HepG2 (cell line): ENCODE data around the gene DCDC2. TPM values are rescaled to one million over a fixed set of nuclear protein-coding genes. Genes with fewer than 3 reads are reported as not detected.

ENCODE experiments used
- ATAC-seq: fragments of 200-7000 bp; cut with Tn5 transposase; 3 replicates; pipeline ENCODE4 v1.9.1; 2020; ENCODE audit warnings: mild to moderate bottlenecking, moderate library complexity
- BruUV-seq: library from RNA; stranded (reverse); fragments of 400-500 nt; replicated peaks from 2 replicates; lab custom pipeline; 2021; lab: Mats Ljungman, UMichigan
- CTCF ChIA-PET: fragments of 300-600 bp; formaldehyde crosslinking; extraction: SDS; loops from one replicate; lab custom pipeline; 2021; ENCODE audit warnings: low total read pairs, inconsistent platforms, low intra/inter-chr PET ratio; lab: Yijun Ruan, JAX
- POLR2A ChIA-PET: fragments of 350-600 bp; sonication (Branson Sonifier 250); formaldehyde crosslinking; loops from one replicate; lab custom pipeline; 2020; ENCODE audit warnings: antibody characterized with exemption, inconsistent platforms; lab: Yijun Ruan, JAX
- DNase-seq: peaks from one replicate; pipeline ENCODE4 v3.0.0-alpha.2; 2015; ENCODE audit warnings: low spot score
- FAIRE-seq: peaks from 3 replicates; lab custom pipeline; 2011; peaks lifted over from hg19 to GRCh38; lab: Jason Lieb, UNC
- H2AFZ ChIP-seq: one replicate; pipeline ENCODE4 v1.6.1; 2011; ENCODE audit warnings: low read length, inconsistent platforms
- H3K27ac ChIP-seq: fragments of 300-600 bp; 3 replicates; pipeline ENCODE4 v1.8.0; 2011; ENCODE audit warnings: mixed run types, mild to moderate bottlenecking, mixed read lengths, low read length, inconsistent platforms; ENCODE audit not compliant: insufficient read depth; ENCODE audit errors: extremely low read length
- H3K27me3 ChIP-seq, 2 experiments: fragments of 200-600 bp in 1 of 2; 2 replicates in 1 of 2; 3 replicates in 1 of 2; pipeline versions ENCODE4 v1.6.0 to v1.8.0; 2011; ENCODE audit warnings: low read length in 2 of 2, mild to moderate bottlenecking in 2 of 2, moderate library complexity in 2 of 2, inconsistent platforms in 1 of 2; ENCODE audit not compliant: insufficient read depth in 2 of 2, control insufficient read depth in 1 of 2
- H3K36me3 ChIP-seq, 2 experiments: fragments of 200-600 bp in 1 of 2; replicated peaks in 1 of 2; 2 replicates in 1 of 2; 3 replicates in 1 of 2; pipeline versions ENCODE4 v1.5.1 to v1.8.0; 2011; ENCODE audit warnings: low read length in 2 of 2, inconsistent platforms in 1 of 2; ENCODE audit not compliant: insufficient read depth in 2 of 2, control insufficient read depth in 1 of 2
- H3K4me1 ChIP-seq: 2 replicates; pipeline ENCODE4 v1.5.1; 2012; ENCODE audit warnings: low read length, inconsistent platforms; ENCODE audit not compliant: insufficient read depth
- H3K4me2 ChIP-seq: 2 replicates; pipeline ENCODE4 v1.6.0; 2011; ENCODE audit warnings: low read depth, low read length, inconsistent platforms
- H3K4me3 ChIP-seq, 3 experiments: fragments of 200-600 bp in 1 of 3; sonication (generic), shearing (Covaris generic) in 1 of 3; replicated peaks in 1 of 3; 2 replicates each; pipeline ENCODE4 v1.5.1; 2011 to 2016; ENCODE audit warnings: low read length in 3 of 3, inconsistent platforms in 2 of 3, low read depth in 2 of 3, mild to moderate bottlenecking in 2 of 3, control low read depth in 1 of 3, mixed read lengths in 1 of 3; ENCODE audit not compliant: insufficient read depth in 1 of 3
- H3K79me2 ChIP-seq: one replicate; pipeline ENCODE4 v1.6.1; 2011; ENCODE audit warnings: low read length, inconsistent platforms; ENCODE audit not compliant: insufficient read depth
- H3K9ac ChIP-seq: 2 replicates; pipeline ENCODE4 v1.6.0; 2011; ENCODE audit warnings: mild to moderate bottlenecking, low read depth, low read length, inconsistent platforms; ENCODE audit not compliant: insufficient read depth
- H3K9me3 ChIP-seq: 2 replicates; pipeline ENCODE4 v1.5.1; 2012; ENCODE audit warnings: mild to moderate bottlenecking, low read length
- H4K20me1 ChIP-seq: 2 replicates; pipeline ENCODE4 v1.6.0; 2011; ENCODE audit warnings: inconsistent platforms, mild to moderate bottlenecking, low read length, moderate library complexity; ENCODE audit not compliant: insufficient read depth
- ATF4 ChIP-seq, 2 experiments: fragments of 450-650 bp in 1 of 2; sonication (generic) in 1 of 2; formaldehyde crosslinking; IDR thresholded peaks; 2 replicates each; pipeline versions ENCODE4 v1.5.0 to v1.8.0; 2020 to 2022; ENCODE audit warnings: mild to moderate bottlenecking in 1 of 2, missing genetic modification reagents in 1 of 2
- BCL3 ChIP-seq: sonication (generic); formaldehyde crosslinking; IDR thresholded peaks from 2 replicates; pipeline ENCODE4 v1.5.1; 2020; ENCODE audit warnings: mild to moderate bottlenecking, missing genetic modification reagents, moderate library complexity
- CEBPB ChIP-seq: IDR thresholded peaks from 2 replicates; pipeline ENCODE4 v1.6.1; 2011; ENCODE audit warnings: low read depth, low read length, improper control_type of control experiment, borderline replicate concordance
- CEBPG ChIP-seq: IDR thresholded peaks from 2 replicates; pipeline ENCODE4 v1.6.1; 2016
- HOXA9 ChIP-seq: sonication (generic); formaldehyde crosslinking; IDR thresholded peaks from 2 replicates; pipeline ENCODE4 v1.8.1; 2022; ENCODE audit warnings: missing genetic modification reagents, mild to moderate bottlenecking, moderate library complexity, borderline replicate concordance
- PAF1 ChIP-seq: IDR thresholded peaks from 2 replicates; pipeline ENCODE4 v1.6.1; 2016; ENCODE audit warnings: missing genetic modification reagents, missing compliant biosample characterization
- SMARCC2 ChIP-seq: fragments of 450-650 bp; IDR thresholded peaks from 2 replicates; pipeline ENCODE4 v1.6.1; 2017; ENCODE audit warnings: antibody characterized with exemption, mild to moderate bottlenecking
- ZBTB33 ChIP-seq: sonication (generic); formaldehyde crosslinking; IDR thresholded peaks from 2 replicates; pipeline ENCODE4 v1.4.0; 2020; ENCODE audit warnings: missing genetic modification reagents
- ZFP36 ChIP-seq: fragments of 150-350 bp; IDR thresholded peaks from 2 replicates; pipeline ENCODE4 v1.6.1; 2018; ENCODE audit warnings: borderline replicate concordance, low read length, low read depth; ENCODE audit not compliant: partially characterized antibody
- ZNF552 ChIP-seq: sonication (generic); formaldehyde crosslinking; IDR thresholded peaks from 2 replicates; pipeline ENCODE4 v1.9.0; 2022; ENCODE audit warnings: missing genetic modification reagents, mild to moderate bottlenecking, borderline replicate concordance
- ZNF646 ChIP-seq: sonication (generic); formaldehyde crosslinking; IDR thresholded peaks from 2 replicates; pipeline ENCODE4 v1.9.0; 2021; ENCODE audit warnings: mild to moderate bottlenecking, missing genetic modification reagents
- ZSCAN21 ChIP-seq: sonication (generic); formaldehyde crosslinking; IDR thresholded peaks from 2 replicates; pipeline ENCODE4 v1.8.0; 2022; ENCODE audit warnings: mild to moderate bottlenecking, missing genetic modification reagents, moderate library complexity, borderline replicate concordance
- WGBS: methylation state at CpG from one replicate; pipeline ENCODE4 v1.1.6; 2017; ENCODE audit warnings: low lambda C conversion rate; 5-methylcytosine and 5-hydroxymethylcytosine counted together
- in situ Hi-C: cut with HindIII; loops from 2 replicates; pipeline ENCODE4 v1.10.0; 2017; ENCODE audit warnings: low pct_unique_long_range_greater_than_20kb; ENCODE audit not compliant: extremely low pct_ligation_motif_present
- intact Hi-C: fragments of 100-400 bp; cut with micrococcal nuclease; formaldehyde crosslinking; loops from one replicate; pipeline ENCODE4 v1.10.0; 2022; ENCODE audit not compliant: unreplicated experiment
- polyA plus RNA-seq, 8 experiments: library from polyadenylated mRNA; depleted of rRNA in 3 of 8; stranded (reverse) in 7 of 8; unstranded in 1 of 8; fragments of >200 nt; fragmentation: Illumina TruSeq in 4 of 8; extraction: Trizol in 4 of 8; gene quantifications; 2 replicates each; pipeline versions ENCODE4 v1.2.1 to v1.2.3, GENCODE V29; 2011 to 2016; ENCODE audit warnings: low read depth in 4 of 8, missing spikeins in 1 of 8, mixed read lengths in 1 of 8; ENCODE audit not compliant: insufficient read depth in 1 of 8
- total RNA-seq, 5 experiments: library from RNA; depleted of rRNA; stranded (reverse); fragments of >200 nt; fragmentation: Illumina TruSeq; extraction: Trizol; gene quantifications; 2 replicates each; pipeline ENCODE4 v1.2.3, GENCODE V29; 2016; ENCODE audit warnings: low read depth in 1 of 5

DCDC2 gene
- total and polyA plus RNA-seq, 2 of the 13 experiments (the other 11 are each of a cell fraction or from before 2014, with no cell fraction given) = 9.0 to 36.2 TPM

GRCh38 chr6:24223115-24223919 lies 134.5 kb downstream of the DCDC2 start:
- DNase-seq (peak; percentile 42), ATAC-seq (no peak)
- no peak for TF ChIP-seq BCL3 (CRISPR knock-in tag)
- peak in 1 of 2 experiments; percentile 93; a peak in 2 of 4 replicates for TF ChIP-seq ATF4 (CRISPR knock-in tag; IDR thresholded peaks at IDR 0.05)
- 0 out of 2 replicates have a peak, but pooled peaks have one; percentile 21 for TF ChIP-seq CEBPG (CRISPR knock-in tag)
- no peak for TF ChIP-seq SMARCC2
- no peak for TF ChIP-seq HOXA9 (CRISPR knock-in tag)
- no peak for TF ChIP-seq ZNF646
- peak; percentile 52; the same call in 1 of the 2 replicates for TF ChIP-seq CEBPB
- TF ChIP-seq ZNF552 (CRISPR knock-in tag) = no peak
- TF ChIP-seq ZSCAN21 (CRISPR knock-in tag) = no peak
- no peak for TF ChIP-seq PAF1 (CRISPR knock-in tag)
- TF ChIP-seq ZFP36 = no peak
- TF ChIP-seq ZBTB33 = peak; percentile 61; the same call in 1 of the 2 replicates

More at GRCh38 chr6:24223115-24223919, 134.5 kb downstream of the DCDC2 start:
- no peak overlapping the region for H3K27ac ChIP-seq
- in situ Hi-C loops (no loop called here), intact Hi-C loops (no loop called here)
- peaks cover 16 to 43% of the 10 kb centered on the region in 2 experiments for H3K36me3 ChIP-seq
- no peaks in the 10 kb centered on the region for H3K9me3 ChIP-seq
- 78% methylated on average over 7 of the region's 7 CpGs for WGBS
- no peak for FAIRE-seq
- no peak overlapping the region for H3K4me2 ChIP-seq
- no peak overlapping the region for H3K9ac ChIP-seq
- no TSS peak for BruUV-seq
- H2AFZ ChIP-seq = no peak overlapping the region
- no peaks in the 10 kb centered on the region for H3K27me3 ChIP-seq
- CTCF ChIA-PET = no interaction called here
- H3K79me2 ChIP-seq = no peaks in the 10 kb centered on the region
- no peak overlapping the region for H3K4me3 ChIP-seq
- H3K4me1 ChIP-seq = peaks cover 14% of the 10 kb centered on the region
- POLR2A ChIA-PET = no interaction called here
- no peaks in the 10 kb centered on the region for H4K20me1 ChIP-seq
